ENCODE data around the gene DCAF17. TPM values are rescaled to one million over a fixed set of nuclear protein-coding genes. Genes with fewer than 3 reads are reported as not detected.

DCAF17 gene
- total and polyA plus RNA-seq, 4 donors = 2.5 to 10.4 (median 6.1) TPM

- Histone ChIP-seq H3K36me3 (ENCODE audit: control insufficient read depth in 4 of 4, insufficient read depth in 3 of 4, low read depth in 1 of 4, low read length in 3 of 4) (peaks cover 3 to 21% (median 9%) of the 10 kb centered on the region in 4 donors), H3K9ac (ENCODE audit: low read depth in 1 of 2, low read length in 2 of 2) (no peak overlapping the region), H3K27me3 (ENCODE audit: control insufficient read depth in 4 of 4, insufficient read depth in 4 of 4, low read length in 3 of 4) (no peaks in the 10 kb centered on the region), H3K9me3 (ENCODE audit: control insufficient read depth in 4 of 4, low read length in 3 of 4) (no peaks in the 10 kb centered on the region), H3K27ac (ENCODE audit: low read depth in 1 of 2, low read length in 2 of 2) (no peak overlapping the region), H3K4me3 (ENCODE audit: low read depth in 1 of 3, low read length in 3 of 3) (no peak overlapping the region), H3K4me1 (ENCODE audit: control insufficient read depth in 4 of 4, insufficient read depth in 4 of 4, low read length in 3 of 4) (no peaks in the 10 kb centered on the region)
- DNase-seq (ENCODE audit: low spot score) = no peak
- no peak for TF ChIP-seq ATF3 (IDR thresholded peaks at IDR 0.05)
- no peak for TF ChIP-seq HNF4G (IDR thresholded peaks at IDR 0.05)
- no peak for TF ChIP-seq CTCF (IDR thresholded peaks at IDR 0.05; ENCODE audit: low read depth, low read length, missing input control)
- TF ChIP-seq EGR1 (IDR thresholded peaks at IDR 0.05; ENCODE audit: low read depth in 2 of 2) = no peak
Observed at GRCh38 chr2:171441470-171441869, 7.4 kb downstream of the DCAF17 start.

- H3K27ac ChIP-seq (ENCODE audit: low read depth in 1 of 2, low read length in 2 of 2) = no peak overlapping the region
- no peak for DNase-seq (ENCODE audit: low spot score)
- H3K36me3 ChIP-seq (ENCODE audit: control insufficient read depth in 4 of 4, insufficient read depth in 3 of 4, low read depth in 1 of 4, low read length in 3 of 4) = peaks cover 2 to 33% (median 23%) of the 10 kb centered on the region in 4 donors
- H3K9ac ChIP-seq (ENCODE audit: low read depth in 1 of 2, low read length in 2 of 2) = no peak overlapping the region
- H3K4me1 ChIP-seq (ENCODE audit: control insufficient read depth in 4 of 4, insufficient read depth in 4 of 4, low read length in 3 of 4) = no peaks in the 10 kb centered on the region
- WGBS = 92% methylated on average over 2 of the region's 2 CpGs
- no peaks in the 10 kb centered on the region for H3K9me3 ChIP-seq (ENCODE audit: control insufficient read depth in 4 of 4, low read length in 3 of 4)
- TF ChIP-seq RAD21 (IDR thresholded peaks at IDR 0.05) = peak in 1 of 2 donors; percentile 38
- no peak for TF ChIP-seq HNF4A (conservative IDR thresholded peaks at IDR 0.05)
- no peaks in the 10 kb centered on the region for H3K27me3 ChIP-seq (ENCODE audit: control insufficient read depth in 4 of 4, insufficient read depth in 4 of 4, low read length in 3 of 4)
- H3K4me3 ChIP-seq (ENCODE audit: low read depth in 1 of 3, low read length in 3 of 3) = no peak overlapping the region
Observed at GRCh38 chr2:171447675-171448074, 13.6 kb downstream of the DCAF17 start.

GRCh38 chr2:171451074-171451473, 17.0 kb downstream of the DCAF17 start:
- Histone ChIP-seq H3K4me1 (ENCODE audit: control insufficient read depth in 4 of 4, insufficient read depth in 4 of 4, low read length in 3 of 4) (no peaks in the 10 kb centered on the region), H3K27ac (ENCODE audit: low read depth in 1 of 2, low read length in 2 of 2) (no peak overlapping the region), H3K4me3 (ENCODE audit: low read depth in 1 of 3, low read length in 3 of 3) (no peak overlapping the region), H3K27me3 (ENCODE audit: control insufficient read depth in 4 of 4, insufficient read depth in 4 of 4, low read length in 3 of 4) (no peaks in the 10 kb centered on the region), H3K36me3 (ENCODE audit: control insufficient read depth in 4 of 4, insufficient read depth in 3 of 4, low read depth in 1 of 4, low read length in 3 of 4) (peaks cover 3 to 29% (median 21%) of the 10 kb centered on the region in 4 donors), H3K9ac (ENCODE audit: low read depth in 1 of 2, low read length in 2 of 2) (no peak overlapping the region), H3K9me3 (ENCODE audit: control insufficient read depth in 4 of 4, low read length in 3 of 4) (no peaks in the 10 kb centered on the region)
- no peak for TF ChIP-seq HNF4A (conservative IDR thresholded peaks at IDR 0.05)
- no peak for TF ChIP-seq YY1 (IDR thresholded peaks at IDR 0.05)
- no peak for DNase-seq (ENCODE audit: low spot score)

- TF ChIP-seq FOXA1 (IDR thresholded peaks at IDR 0.05) = no peak
- TF ChIP-seq FOXA2 (IDR thresholded peaks at IDR 0.05) = no peak
- no peak for TF ChIP-seq HNF4A (conservative IDR thresholded peaks at IDR 0.05)
- no peak for TF ChIP-seq GABPA (IDR thresholded peaks at IDR 0.05 in 1 of 2, conservative IDR thresholded peaks at IDR 0.05 in 1 of 2)
- TF ChIP-seq JUND (IDR thresholded peaks at IDR 0.05) = no peak
- no peak for TF ChIP-seq CTCF (IDR thresholded peaks at IDR 0.05; ENCODE audit: low read depth, low read length, missing input control)
- no peak for TF ChIP-seq RAD21 (IDR thresholded peaks at IDR 0.05)
- TF ChIP-seq HNF4G (IDR thresholded peaks at IDR 0.05) = no peak
- no peak for TF ChIP-seq ATF3 (IDR thresholded peaks at IDR 0.05)
Observed at GRCh38 chr2:171452773-171453172, 18.7 kb downstream of the DCAF17 start.

More at GRCh38 chr2:171452773-171453172, 18.7 kb downstream of the DCAF17 start:
- H3K9ac ChIP-seq (ENCODE audit: low read depth in 1 of 2, low read length in 2 of 2) = no peak overlapping the region
- DNase-seq (ENCODE audit: low spot score) = no peak
- no peak overlapping the region for H3K4me3 ChIP-seq (ENCODE audit: low read depth in 1 of 3, low read length in 3 of 3)
- WGBS = 96% methylated on average over 4 of the region's 4 CpGs
- H3K9me3 ChIP-seq (ENCODE audit: control insufficient read depth in 4 of 4, low read length in 3 of 4) = no peaks in the 10 kb centered on the region
- H3K27me3 ChIP-seq (ENCODE audit: control insufficient read depth in 4 of 4, insufficient read depth in 4 of 4, low read length in 3 of 4) = no peaks in the 10 kb centered on the region
- H3K4me1 ChIP-seq (ENCODE audit: control insufficient read depth in 4 of 4, insufficient read depth in 4 of 4, low read length in 3 of 4) = no peaks in the 10 kb centered on the region
- H3K27ac ChIP-seq (ENCODE audit: low read depth in 1 of 2, low read length in 2 of 2) = no peak overlapping the region
- H3K36me3 ChIP-seq (ENCODE audit: control insufficient read depth in 4 of 4, insufficient read depth in 3 of 4, low read depth in 1 of 4, low read length in 3 of 4) = peaks cover 3 to 26% (median 22%) of the 10 kb centered on the region in 4 donors

Measured in liver (tissue), 9 donors.